HG03354 (cell line): Measurements from ENCODE around the gene ZNF532.
"Not testable (repeated sequence)": the region's sequence is repeated elsewhere in the genome, so short reads cannot be mapped to it uniquely, and the experiment has no call there.

Experiments
- ATAC-seq: cut with Tn5 transposase; IDR thresholded peaks from one replicate; pipeline ENCODE4 v1.9.1; 2021; ENCODE audit warnings: mild to moderate bottlenecking; ENCODE audit not compliant: unreplicated experiment, poor library complexity, severe bottlenecking

The ZNF532 gene

DNA sequence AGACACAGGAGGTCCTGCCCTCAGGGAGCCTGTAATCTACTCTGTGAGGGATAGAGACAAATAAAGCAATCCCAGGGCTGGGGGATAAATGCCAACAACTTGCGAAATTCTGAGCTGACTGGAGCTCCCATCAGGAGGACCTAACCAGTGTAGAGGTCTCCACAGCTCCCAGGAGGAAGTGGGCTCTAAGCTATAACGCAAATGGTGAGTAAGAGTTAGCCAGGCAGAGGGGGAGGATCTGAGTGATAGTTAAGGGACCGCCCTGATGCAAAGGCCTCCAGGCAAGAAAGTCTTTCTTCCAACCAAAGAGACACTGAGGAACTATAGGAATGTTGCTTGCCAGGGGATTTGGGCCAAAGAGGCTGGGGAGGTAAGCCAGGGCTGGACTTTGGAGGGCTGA lies 16.0 kb upstream of the ZNF532 start:
- ATAC-seq = no peak

DNA sequence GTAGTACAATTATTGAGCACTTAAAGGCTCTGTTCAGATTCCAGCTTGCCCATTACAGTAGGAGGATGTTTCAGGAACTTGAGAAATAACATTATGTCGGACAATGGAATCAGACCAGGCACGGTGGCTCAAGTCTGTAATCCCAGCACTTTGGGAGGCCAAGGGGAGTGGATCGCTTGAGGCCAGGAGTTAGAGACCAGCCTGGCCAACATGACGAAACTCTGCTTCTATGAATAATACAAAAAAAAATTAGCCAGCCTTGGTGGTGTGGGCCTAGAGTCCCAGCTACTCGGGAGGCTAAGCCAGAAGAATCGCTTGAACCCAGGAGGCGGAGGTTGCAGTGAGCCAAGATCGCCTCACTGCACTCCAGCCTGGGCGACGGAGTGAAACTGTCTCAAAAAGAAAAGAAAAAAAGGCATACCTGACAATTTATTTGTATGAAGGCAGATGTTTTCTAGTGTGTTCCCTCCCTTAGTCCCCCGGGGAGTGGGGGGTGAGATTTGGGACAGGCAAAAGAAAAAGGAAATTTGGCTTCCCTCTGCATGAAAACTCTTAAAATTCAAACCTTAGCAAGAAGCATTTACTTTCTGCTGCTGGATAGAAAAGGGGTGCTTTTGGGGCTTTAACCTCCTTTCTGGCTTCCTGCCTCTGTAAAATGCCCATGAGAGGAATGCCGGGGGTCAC lies 13.7 kb upstream of the ZNF532 start:
- no peak for ATAC-seq

DNA sequence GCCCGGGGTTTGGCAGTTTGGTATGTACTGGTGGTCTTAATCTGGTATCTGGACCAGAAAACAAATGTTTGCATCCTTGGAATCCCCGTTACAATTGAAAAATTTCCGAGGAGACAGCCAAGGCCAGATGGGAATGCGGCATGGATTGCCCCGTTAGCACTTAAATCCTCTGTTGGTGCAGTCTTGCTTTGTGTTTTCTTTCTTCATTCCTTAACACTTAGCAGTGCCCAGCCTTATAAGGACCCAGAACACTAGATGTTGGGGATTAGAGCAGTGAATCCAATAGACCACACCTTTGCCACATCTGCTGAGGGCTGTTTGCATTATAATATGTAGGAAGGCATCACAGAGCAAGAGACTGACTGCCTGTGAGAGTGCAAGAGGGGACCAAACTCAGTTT lies 12.8 kb upstream of the ZNF532 start:
- no peak for ATAC-seq

DNA sequence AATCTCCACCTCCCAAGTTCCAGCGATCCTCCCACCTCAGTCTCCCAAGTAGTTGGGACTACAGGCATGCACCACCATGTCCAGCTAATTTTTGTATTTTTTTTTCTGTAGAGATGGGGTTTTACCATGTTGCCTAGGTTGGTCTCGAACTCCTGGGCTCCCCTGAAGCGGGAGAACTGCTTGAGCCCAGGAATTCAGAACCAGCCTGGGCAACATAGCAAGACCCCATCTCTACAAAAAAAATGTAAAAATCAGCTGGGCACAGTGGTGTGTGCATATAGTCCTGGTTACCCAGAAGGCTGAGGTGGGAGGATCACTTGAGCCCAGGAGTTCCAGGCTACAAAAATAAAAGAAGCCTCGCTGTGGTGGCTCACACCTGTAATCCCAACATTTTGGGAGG lies 12.0 kb upstream of the ZNF532 start:
- ATAC-seq = no peak

DNA sequence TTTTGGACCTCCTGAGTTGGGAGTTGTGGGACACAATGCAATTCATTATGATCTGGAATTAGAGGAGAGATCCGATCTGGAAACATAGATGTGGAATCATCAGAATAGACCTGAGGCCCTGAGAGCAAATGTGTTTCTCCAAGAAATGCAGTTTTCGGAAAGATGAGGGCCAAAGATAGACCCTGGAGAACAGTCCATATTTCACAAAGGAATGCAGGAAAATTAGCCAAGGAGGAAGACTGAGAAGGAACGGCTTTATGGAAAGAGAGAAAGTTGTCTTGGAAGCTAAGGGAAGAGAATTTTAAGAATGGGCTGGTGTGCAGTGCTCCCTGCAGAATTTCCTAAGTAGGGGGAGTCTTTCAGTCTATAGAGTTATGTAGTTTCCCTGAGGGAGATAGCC lies 11.1 kb upstream of the ZNF532 start:
- ATAC-seq = no peak

DNA sequence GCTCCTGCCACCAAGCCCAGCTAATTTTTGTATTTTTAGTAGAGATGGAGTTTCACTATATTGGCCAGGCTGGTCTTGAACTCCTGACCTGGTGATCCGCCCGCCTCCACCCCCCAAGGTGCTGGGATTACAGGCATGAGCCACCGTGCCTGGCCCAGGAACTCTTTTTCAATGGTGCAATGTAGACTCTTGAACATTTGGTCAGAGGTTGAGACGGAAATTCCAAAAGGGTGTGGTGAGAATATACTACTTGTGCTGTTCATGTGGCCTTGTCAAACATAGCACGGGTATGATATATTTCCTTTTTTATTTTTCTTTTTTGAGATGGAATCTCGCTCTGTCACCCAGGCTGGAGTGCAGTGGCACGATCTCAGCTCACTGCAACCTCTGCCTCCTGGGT lies 9.2 kb upstream of the ZNF532 start:
- ATAC-seq = not testable (repeated sequence)

DNA sequence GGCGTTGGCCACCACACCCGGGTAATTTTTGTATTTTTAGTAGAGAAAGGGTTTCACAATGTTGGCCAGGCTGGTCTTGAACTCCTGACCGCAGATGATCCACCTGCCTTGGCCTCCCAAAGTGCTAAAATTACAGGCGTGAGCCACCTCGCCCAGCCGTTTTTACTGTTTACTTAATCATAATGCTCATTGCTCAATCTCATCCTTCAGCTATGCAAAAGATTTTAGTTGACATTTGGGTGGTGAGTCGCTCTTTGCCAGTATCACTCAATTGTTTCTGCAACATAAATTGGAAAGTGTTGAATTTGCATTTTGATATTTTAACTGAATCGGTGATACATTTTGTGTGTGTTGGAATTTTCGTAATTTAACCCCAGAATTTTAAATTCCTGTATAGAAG lies 7.8 kb upstream of the ZNF532 start:
- no peak for ATAC-seq

DNA sequence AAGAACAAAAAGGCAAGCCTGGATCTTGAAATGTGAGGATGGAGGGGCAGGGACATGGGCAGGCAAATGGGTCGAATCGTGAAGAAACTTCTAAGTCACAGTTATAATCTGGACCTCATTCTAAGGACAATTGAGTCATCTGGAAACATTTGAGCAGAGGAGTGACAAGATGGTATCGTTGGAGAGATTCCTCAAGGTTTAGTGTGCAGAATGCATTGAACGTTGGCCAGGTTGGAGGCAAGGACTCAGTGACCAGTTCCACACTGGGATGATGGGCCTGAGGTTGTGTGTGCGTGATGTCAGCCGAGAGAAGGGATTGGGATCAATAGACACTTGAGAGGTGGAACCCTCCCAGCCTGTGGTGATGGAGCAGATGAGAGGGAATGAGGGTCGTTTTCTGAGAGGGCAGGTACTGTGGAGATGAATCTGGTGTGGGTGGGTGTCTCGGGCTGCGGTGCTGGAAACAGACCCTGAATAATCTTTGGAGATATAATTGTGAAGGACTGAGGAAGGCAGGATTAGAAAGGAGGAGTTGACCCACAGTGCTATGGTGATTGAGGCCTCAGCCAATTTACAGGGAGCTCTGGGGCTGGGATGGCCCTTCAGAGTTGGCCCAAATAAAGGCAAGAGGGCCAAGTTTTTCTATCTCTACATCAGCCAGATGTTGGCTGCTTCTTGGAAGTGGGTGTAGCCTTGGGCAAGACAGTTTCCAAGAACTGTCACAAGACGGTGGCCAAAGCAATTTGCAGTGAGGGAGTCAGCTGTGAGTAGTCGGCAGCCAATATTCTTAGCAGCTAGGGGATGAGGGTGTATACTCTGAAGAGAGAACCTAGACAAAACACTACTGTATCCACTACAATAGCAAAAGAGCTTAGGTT lies 5.8 kb upstream of the ZNF532 start:
- ATAC-seq = no peak

DNA sequence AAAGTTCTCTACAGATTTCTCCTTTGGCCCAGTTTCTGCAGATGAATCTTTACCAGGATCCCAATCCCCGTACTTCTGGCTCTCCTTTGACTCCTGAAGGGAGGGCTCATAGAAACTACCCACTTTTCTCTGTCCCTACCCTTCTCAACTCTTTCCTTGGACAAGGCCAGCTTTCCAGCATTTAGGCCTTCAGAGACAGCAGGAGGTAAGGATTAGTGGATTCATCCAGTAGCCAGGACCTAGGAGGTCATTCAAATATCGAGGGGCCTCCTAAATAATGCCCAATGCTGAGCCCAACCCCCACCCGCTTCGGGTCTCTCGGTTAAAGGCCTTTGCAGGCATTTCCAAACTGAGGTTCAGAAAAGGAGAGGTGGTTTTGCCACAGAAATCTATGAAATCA lies 4.8 kb upstream of the ZNF532 start:
- ATAC-seq = no peak

DNA sequence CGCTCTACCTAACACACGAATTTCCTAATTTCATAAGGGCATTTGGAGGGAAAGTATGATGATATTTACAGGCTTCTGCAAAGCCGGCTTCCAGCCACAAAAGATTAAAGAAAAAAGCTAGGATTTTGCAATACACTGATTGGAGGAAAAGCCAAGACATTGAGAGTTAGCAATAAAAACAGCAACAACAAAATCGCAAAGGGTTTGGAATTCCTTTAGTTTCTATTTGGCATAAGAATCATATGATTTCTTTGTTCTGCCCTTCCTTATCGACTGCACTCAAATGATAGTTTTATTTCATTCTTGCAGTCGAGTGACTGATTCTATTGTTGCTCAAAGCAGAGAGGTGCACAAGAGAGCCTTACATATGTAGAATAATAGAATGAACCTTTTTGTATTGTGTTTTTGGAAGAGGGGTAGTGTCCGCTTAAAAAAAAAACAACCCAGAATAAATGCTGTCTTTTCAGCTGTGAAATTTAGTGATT lies 3.9 kb upstream of the ZNF532 start:
- no peak for ATAC-seq

DNA sequence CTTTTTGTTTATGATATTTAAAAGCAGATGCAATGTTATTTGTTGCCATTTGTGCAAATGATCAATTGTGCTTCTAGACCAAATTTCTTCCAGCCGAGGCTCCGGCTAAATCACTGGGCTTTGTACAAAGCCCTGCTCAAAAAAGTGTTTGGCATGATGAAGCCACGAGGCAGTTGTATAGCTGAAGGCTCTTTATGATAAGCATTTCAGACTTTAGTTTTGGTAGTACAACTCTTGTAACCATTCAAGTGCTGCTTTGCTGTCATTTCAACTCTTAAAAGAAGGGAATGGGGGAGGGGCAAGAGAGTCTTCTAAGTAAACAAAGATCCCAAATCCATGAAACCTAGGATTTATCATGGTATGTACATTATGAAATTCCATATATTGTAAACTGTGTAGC lies 3.3 kb upstream of the ZNF532 start:
- ATAC-seq = no peak

DNA sequence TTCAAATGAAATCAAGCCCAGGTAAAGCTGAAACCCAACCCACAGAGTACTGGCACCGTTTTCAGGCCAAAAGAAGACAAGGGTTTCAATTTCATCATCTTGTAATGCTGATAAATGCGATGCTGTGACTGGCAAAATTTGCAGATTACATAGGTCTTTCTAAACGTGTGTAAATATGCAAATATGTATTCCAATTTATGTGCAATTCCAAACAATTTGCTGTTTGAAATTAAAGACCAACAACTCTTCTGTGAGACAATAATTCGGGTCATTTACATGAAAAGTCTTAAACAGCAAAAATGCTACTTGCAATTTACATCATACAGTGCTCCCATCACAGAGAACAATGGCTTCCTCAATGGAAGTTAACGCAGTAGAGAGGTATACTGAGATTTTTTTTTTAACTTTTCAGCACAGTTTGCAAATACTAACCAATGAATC lies 2.8 kb upstream of the ZNF532 start:
- ATAC-seq = no peak

DNA sequence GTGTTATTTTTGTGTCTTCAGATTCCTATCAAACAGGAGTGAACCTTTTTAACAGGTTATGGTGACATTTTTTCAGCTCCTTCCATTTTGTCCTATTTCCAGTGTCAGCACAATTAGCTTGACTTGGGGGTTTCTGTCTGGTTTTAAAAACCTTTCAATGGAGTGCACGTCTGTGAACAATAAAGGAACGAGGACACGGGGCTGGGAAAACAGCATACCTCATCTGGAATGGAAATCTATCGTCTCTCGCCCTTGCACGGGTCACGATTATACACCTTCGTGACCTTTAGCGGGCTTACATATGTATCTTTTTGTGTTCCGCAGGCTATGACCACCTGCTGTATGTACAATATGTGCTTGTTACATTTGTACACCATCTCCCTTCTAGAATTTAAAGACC lies 2.3 kb upstream of the ZNF532 start:
- ATAC-seq = no peak

DNA sequence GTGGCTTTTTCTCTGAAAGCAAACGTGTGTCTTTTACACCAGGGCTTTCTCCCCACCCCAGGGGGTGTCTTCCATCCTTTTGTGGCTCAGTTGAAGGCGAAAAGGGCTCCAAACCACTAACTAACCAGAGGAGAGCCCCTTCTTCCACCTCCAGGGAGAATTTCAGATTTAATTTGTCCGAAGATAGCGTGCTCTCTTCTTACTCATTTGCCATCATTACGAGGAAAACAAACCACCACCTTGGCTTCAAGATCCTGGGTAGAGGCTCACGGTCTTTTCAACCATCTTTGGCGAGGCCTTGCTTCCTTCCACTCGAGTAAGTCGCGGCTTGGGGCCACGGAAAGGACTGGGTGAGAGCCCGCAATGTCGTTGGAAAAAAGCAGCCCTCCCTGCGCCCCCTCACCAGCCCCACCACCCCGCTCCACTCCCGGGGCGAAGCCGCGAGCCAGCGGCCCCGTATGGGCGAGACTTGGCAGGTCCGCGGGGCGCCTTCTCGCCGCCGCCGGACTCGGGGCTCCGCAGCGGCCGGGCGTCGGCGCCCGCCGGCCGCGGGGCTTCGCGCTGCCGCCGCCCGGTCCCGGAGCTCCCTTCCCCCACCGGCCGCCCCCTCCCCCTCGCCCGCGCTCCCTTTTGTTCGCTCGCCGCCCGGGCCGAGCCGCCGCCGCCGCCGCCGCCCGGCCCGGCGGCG lies 1.7 kb upstream of the ZNF532 start:
- ATAC-seq = peak; percentile 41

DNA sequence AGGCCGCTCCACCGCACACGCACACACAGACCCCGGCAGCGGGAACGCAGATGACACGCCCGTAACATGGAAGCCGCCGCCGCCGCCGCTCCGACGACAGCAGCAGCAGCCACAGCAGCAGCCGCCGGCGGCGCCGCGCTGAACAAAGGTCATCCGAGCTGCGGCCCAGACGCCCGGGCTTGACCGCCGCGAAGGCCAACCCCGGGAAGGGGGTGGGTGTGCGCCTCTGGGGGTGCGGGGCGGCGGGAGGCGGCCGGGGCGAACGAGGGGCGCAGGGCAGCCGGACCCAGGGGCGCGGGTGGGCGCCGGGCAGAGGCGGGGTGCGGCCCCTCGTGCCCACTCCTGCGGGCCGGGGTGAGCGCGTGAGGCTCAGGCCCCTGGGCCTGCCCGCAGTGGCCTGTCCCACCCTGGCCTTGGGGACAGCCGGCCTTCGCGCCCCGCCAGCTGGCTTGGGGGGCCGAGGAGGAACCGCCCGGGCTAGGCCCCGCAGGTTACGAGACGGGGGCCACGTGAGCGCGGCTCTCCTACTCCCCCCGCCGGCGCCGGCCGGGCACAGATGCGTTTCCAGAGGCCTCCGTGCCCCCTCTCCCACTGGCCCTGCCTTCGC lies 1.0 kb upstream of the ZNF532 start:
- peak; percentile 57 for ATAC-seq

DNA sequence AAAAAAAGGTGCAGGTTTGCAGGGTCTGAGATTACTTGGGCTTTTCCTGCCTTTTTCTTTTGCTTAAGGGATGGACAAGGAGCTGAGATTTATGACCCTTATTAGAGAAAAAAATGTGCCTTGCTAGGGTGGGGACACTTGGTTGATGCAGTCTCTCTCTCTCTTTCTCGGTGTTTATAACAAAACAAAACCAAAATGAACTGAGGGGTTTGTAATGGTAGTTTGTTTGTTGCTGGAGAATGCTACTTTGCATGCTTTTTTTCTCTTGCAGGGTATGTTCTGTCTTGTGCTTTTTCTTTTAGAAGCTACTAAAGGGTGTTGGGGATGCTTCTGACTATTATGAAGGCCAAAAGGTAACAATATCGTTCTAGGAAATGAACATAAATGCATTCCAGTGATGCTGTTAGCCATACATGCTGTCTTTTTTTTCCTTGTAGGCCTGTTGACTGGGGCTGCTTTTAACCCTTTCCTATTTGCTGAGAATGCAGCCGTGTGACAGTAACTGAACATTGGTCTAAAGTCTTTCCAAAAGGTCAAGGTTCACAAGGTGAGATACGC lies 435 bp downstream of the ZNF532 start:
- no peak for ATAC-seq

DNA sequence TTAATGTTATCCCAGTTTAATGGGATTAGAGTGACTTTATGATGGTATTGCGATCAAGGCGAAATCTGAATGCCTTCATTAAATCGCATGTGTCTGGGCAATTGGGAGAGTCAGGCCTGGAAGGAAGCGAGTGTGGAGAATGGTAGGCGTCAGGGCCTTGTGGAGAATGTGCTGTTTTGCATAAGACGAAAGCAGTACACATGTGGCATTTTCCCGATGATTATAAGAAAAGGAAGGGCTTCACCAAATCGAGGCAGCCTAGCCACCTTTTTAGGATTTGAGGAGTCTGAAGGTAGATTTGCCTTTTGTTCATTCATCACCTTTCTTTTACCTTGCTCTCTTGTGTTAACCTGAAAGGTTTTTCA lies 1.0 kb downstream of the ZNF532 start:
- no peak for ATAC-seq

DNA sequence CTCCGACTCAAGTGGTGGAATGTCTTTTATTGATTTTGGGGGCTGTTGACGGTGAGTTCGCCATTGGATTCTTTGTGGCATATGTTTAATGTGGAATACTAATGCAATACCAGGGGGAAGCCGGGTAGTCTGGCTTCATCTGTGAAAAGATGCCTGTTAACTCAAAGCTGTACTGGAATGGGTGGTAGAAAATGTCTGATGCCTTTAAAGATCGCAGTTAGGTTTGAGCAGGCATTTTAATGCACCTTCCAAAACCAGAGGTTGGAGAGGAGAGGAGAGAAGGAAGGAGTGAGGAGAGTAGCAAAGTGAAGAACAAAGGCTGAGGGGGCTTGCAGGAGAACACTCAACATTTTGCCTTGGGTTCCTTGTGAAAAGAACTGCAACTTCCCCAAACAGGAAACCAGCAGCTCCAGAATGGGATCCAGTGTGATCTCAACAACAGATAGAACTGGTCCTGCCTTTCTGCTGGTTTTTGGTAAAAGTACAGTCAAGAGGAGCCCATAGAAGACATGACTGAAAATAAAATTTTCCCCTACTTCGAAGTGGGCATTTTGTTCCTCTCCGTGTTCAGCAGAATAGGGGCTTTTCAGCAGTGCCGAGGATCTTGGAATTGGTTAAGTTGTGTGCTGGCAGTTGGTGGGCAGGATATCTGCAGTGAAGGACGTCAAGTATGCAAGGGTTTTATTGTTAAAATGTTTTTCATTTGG lies 1.5 kb downstream of the ZNF532 start:
- ATAC-seq = no peak

DNA sequence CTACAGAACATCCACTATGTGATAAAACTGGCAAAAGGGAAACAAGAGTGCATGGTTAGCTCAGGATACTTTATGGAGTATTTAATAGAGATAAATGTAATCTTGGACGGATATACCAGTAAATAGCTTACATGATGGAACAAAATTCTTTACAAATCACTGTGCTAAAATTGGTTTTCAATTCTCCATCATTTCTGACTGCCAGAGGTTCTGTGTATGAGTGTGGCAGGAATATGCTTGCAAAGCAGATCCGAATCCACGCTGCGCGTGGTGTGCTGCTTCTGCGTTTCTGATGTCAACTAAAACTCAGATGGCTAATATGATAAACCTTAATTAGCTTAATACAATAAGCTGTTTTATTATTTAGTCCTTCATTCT lies 2.1 kb downstream of the ZNF532 start:
- no peak for ATAC-seq
